IPS-20b (cell line): ENCODE data around the gene LATS1.
"Not testable (repeated sequence)": the region's sequence is repeated elsewhere in the genome, so short reads cannot be mapped to it uniquely, and the experiment has no call there.

Experiments used
- H3K27ac ChIP-seq: one replicate; pipeline ENCODE4 v1.5.1; 2013; ENCODE audit warnings: low read length
- H3K27me3 ChIP-seq: 2 replicates; pipeline ENCODE4 v1.6.1; 2013; ENCODE audit warnings: mild to moderate bottlenecking, low read length, inconsistent platforms; ENCODE audit not compliant: insufficient read depth
- H3K36me3 ChIP-seq: 2 replicates; pipeline ENCODE4 v1.6.1; 2013; ENCODE audit warnings: low read depth, mild to moderate bottlenecking, inconsistent platforms, low read length, moderate library complexity; ENCODE audit not compliant: insufficient read depth
- H3K4me1 ChIP-seq: 2 replicates; pipeline ENCODE4 v1.6.1; 2013; ENCODE audit warnings: mild to moderate bottlenecking, control low read depth, inconsistent platforms, low read length, moderate library complexity; ENCODE audit not compliant: insufficient read depth
- H3K4me3 ChIP-seq: 2 replicates; pipeline ENCODE4 v1.5.1; 2013; ENCODE audit warnings: mild to moderate bottlenecking, low read length, inconsistent platforms
- H3K9ac ChIP-seq: 2 replicates; pipeline ENCODE4 v1.6.1; 2013; ENCODE audit warnings: low read depth, mild to moderate bottlenecking, inconsistent platforms, low read length, moderate library complexity
- H3K9me3 ChIP-seq: 2 replicates; pipeline ENCODE4 v1.6.1; 2013; ENCODE audit warnings: mild to moderate bottlenecking, low read depth, low read length, inconsistent platforms; ENCODE audit not compliant: insufficient read depth

LATS1 gene

GRCh38 chr6:149694921-149695320 is 23.0 kb downstream of the LATS1 start:
- Histone ChIP-seq H3K36me3 (peaks cover 66% of the 10 kb centered on the region), H3K9ac (no peak overlapping the region), H3K4me1 (no peaks in the 10 kb centered on the region), H3K9me3 (no peaks in the 10 kb centered on the region), H3K27me3 (no peaks in the 10 kb centered on the region), H3K4me3 (no peak overlapping the region), H3K27ac (no peak overlapping the region)

- Histone ChIP-seq H3K36me3 (peaks cover 54% of the 10 kb centered on the region), H3K27ac (no peak overlapping the region), H3K9me3 (no peaks in the 10 kb centered on the region), H3K9ac (no peak overlapping the region), H3K4me1 (no peaks in the 10 kb centered on the region), H3K27me3 (no peaks in the 10 kb centered on the region), H3K4me3 (no peak overlapping the region)
Measured at GRCh38 chr6:149691201-149691600, 26.7 kb downstream of the LATS1 start.

GRCh38 chr6:149686230-149686629 is 31.7 kb downstream of the LATS1 start:
- Histone ChIP-seq H3K9ac (no peak overlapping the region), H3K27ac (peak overlapping the region; percentile 29), H3K4me3 (no peak overlapping the region), H3K27me3 (no peaks in the 10 kb centered on the region), H3K4me1 (no peaks in the 10 kb centered on the region), H3K36me3 (peaks cover 38% of the 10 kb centered on the region), H3K9me3 (no peaks in the 10 kb centered on the region)

GRCh38 chr6:149683256-149683859 is 34.5 kb downstream of the LATS1 start:
- Histone ChIP-seq H3K9me3 (no peaks in the 10 kb centered on the region), H3K36me3 (peaks cover 42% of the 10 kb centered on the region), H3K9ac (no peak overlapping the region), H3K27ac (no peak overlapping the region), H3K4me3 (no peak overlapping the region), H3K27me3 (no peaks in the 10 kb centered on the region), H3K4me1 (no peaks in the 10 kb centered on the region)

GRCh38 chr6:149681845-149682244 is 36.1 kb downstream of the LATS1 start:
- not testable (repeated sequence) for H3K27me3 ChIP-seq, H3K9ac ChIP-seq, H3K4me3 ChIP-seq, H3K27ac ChIP-seq, H3K4me1 ChIP-seq, H3K9me3 ChIP-seq
- peaks cover 50% of the 10 kb centered on the region for H3K36me3 ChIP-seq

GRCh38 chr6:149681209-149681608 is 36.7 kb downstream of the LATS1 start:
- Histone ChIP-seq H3K9ac (no peak overlapping the region), H3K36me3 (peaks cover 53% of the 10 kb centered on the region), H3K9me3 (no peaks in the 10 kb centered on the region), H3K27ac (no peak overlapping the region), H3K27me3 (no peaks in the 10 kb centered on the region), H3K4me1 (no peaks in the 10 kb centered on the region), H3K4me3 (no peak overlapping the region)

- Histone ChIP-seq H3K36me3 (peaks cover 60% of the 10 kb centered on the region), H3K9me3 (no peaks in the 10 kb centered on the region), H3K27me3 (no peaks in the 10 kb centered on the region), H3K4me3 (no peak overlapping the region), H3K9ac (no peak overlapping the region), H3K27ac (no peak overlapping the region), H3K4me1 (no peaks in the 10 kb centered on the region)
Measured at GRCh38 chr6:149680503-149680902, 37.4 kb downstream of the LATS1 start.

- H3K9ac ChIP-seq, H3K9me3 ChIP-seq, H3K27ac ChIP-seq, H3K4me3 ChIP-seq, H3K4me1 ChIP-seq, H3K27me3 ChIP-seq: not testable (repeated sequence)
- peaks cover 84% of the 10 kb centered on the region for H3K36me3 ChIP-seq
Measured at GRCh38 chr6:149672265-149672664, 45.6 kb downstream of the LATS1 start.

GRCh38 chr6:149660028-149660427 is 57.9 kb downstream of the LATS1 start:
- H3K9me3 ChIP-seq: no peaks in the 10 kb centered on the region
- no peaks in the 10 kb centered on the region for H3K4me1 ChIP-seq
- no peak overlapping the region for H3K4me3 ChIP-seq
- peaks cover 54% of the 10 kb centered on the region for H3K36me3 ChIP-seq
- H3K27ac ChIP-seq: no peak overlapping the region
- H3K9ac ChIP-seq: no peak overlapping the region
- no peaks in the 10 kb centered on the region for H3K27me3 ChIP-seq

- no peak overlapping the region for H3K27ac ChIP-seq
- H3K9ac ChIP-seq: no peak overlapping the region
- H3K9me3 ChIP-seq: no peaks in the 10 kb centered on the region
- H3K36me3 ChIP-seq: peaks cover 36% of the 10 kb centered on the region; the same call in 1 of the 2 replicates
- H3K4me1 ChIP-seq: no peaks in the 10 kb centered on the region
- H3K27me3 ChIP-seq: no peaks in the 10 kb centered on the region
- no peak overlapping the region for H3K4me3 ChIP-seq
Measured at GRCh38 chr6:149657441-149657840, 60.5 kb downstream of the LATS1 start.

- no peaks in the 10 kb centered on the region for H3K36me3 ChIP-seq
- H3K9ac ChIP-seq: no peak overlapping the region
- H3K27me3 ChIP-seq: peaks cover 7% of the 10 kb centered on the region; the same call in 1 of the 2 replicates
- no peak overlapping the region for H3K27ac ChIP-seq
- H3K4me1 ChIP-seq: no peaks in the 10 kb centered on the region
- no peak overlapping the region for H3K4me3 ChIP-seq
- H3K9me3 ChIP-seq: no peaks in the 10 kb centered on the region
Measured at GRCh38 chr6:149651056-149651455, 66.8 kb downstream of the LATS1 start.

GRCh38 chr6:149648148-149649145 is 69.5 kb downstream of the LATS1 start, which contains the start of gene KATNA1:
Gene KATNA1, minus strand, starts transcription at chr6:149648714. Its CDS starts 10,167 bp downstream, at chr6:149638547.
- Histone ChIP-seq H3K4me3 (peak within 1 kb of the TSS; percentile 89), H3K27me3 (peaks cover 7% of the 10 kb centered on the region; the same call in 1 of the 2 replicates), H3K4me1 (no peaks in the 10 kb centered on the region), H3K9ac (peak within 1 kb of the TSS; percentile 81; the same call in 1 of the 2 replicates), H3K9me3 (no peaks in the 10 kb centered on the region), H3K27ac (no peak within 1 kb of the TSS), H3K36me3 (no peaks in the 10 kb centered on the region)
